CD4-positive, alpha-beta T cell treated with Interleukin-4 for 4 hours (primary cell): ENCODE data around the gene FKBP3.
A peak's percentile ranks its signal among the peaks of the same experiment; 100 is the strongest.
"Not testable (repeated sequence)": the region's sequence is repeated elsewhere in the genome, so short reads cannot be mapped to it uniquely, and the experiment has no call there.

Experiments
- DNase-seq: peaks from one replicate; pipeline ENCODE4 v3.0.0-alpha.2; 2020

Gene FKBP3

GRCh38 chr14:45112896-45113781 is 21.1 kb downstream of the FKBP3 start:
- no peak for DNase-seq

DNA sequence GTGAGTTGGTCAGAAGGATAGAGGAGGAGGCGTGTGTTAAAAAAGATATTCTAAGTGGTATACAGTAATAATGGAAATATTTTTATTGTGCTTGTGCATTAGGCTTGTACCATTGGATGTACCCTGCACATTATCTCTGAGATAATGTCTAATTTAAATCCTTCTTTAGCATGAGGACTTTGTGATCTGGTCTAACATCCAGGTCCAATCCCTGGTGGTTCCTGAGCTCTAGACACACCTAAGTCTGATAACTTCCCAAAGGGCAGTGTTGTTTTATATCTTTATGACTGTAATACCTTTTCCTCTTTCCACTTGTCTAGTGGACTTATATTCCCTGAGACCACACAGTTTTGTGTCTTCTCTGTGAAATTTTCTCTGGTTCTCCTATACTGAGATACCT is 29.7 kb downstream of the FKBP3 start:
- no peak for DNase-seq

DNA sequence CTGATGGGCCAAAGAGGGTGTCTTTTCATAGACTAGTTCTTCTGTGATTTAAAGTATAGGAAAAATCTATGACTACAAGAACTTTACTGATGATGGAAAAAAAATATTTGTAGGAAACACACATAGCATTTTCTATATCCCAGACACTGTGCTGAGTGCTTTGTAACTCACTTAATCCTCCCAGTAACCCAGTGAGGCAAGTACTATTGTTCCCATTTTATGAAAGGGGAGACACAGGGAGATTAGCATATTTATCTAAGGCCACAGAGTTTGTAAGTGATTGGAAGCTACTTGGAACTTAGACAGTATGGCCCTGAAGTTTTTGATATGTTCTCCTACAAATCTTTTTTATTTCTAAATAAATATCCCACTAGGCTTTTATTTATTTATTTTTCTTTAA is 30.5 kb downstream of the FKBP3 start:
- no peak for DNase-seq

GRCh38 chr14:45096218-45096617 is 38.1 kb downstream of the FKBP3 start:
- no peak for DNase-seq

DNA sequence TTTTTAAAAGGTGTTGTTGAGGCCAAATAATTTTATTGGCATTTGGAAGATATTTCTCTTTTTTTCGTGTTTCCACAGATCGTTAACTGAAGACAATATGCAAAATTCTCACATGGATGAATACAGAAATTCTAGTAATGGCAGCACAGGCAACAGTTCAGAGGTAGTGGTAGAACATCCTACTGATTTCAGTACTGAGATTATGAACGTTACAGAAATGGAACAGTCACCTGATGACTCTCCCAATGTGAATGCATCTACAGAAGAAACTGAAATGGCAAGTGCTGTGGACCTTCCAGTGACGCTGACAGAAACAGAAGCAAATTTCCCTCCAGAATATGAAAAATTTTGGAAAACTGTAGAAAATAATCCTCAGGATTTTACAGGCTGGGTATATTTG is 39.1 kb downstream of the FKBP3 start:
- DNase-seq = no peak

GRCh38 chr14:45094275-45094674 is 40.0 kb downstream of the FKBP3 start:
- DNase-seq = no peak

DNA sequence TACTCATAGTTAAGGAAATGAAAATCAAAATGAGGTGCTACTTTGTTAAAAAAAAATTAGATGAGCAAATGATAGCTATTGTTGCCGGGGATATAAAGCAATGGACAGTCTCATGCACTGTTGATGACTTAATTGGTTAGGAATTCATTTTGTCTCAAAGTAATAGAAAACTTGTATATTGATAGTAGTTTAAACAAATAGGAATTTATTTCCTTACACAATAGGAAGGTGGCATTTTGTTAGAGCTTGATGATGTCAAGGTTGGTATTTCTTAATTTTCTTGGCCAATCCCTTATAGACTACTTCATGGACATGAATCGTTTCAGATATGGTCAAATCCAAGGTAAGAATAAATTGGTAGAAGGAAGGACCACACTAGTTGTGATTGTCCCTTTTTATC is 42.6 kb downstream of the FKBP3 start:
- DNase-seq = no peak

DNA sequence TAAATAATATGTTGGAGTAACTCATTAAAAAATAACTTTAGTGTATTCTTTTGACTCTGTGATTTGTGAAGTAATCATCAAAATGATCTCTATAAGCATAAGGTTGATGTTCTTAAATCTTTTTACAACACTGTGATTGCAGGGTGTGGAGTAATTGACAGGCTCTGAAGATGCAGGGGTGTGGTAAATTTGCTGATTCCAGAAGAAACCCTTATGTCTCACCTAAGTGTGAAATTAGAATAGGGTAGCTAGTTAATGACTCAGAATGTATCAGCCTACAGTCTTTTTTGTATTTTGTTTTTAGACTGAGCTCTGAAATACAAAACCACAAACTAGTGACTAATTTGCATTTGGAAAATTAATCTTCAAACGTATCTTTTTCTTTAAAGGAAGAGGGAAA is 44.5 kb downstream of the FKBP3 start:
- DNase-seq = peak; percentile 71

DNA sequence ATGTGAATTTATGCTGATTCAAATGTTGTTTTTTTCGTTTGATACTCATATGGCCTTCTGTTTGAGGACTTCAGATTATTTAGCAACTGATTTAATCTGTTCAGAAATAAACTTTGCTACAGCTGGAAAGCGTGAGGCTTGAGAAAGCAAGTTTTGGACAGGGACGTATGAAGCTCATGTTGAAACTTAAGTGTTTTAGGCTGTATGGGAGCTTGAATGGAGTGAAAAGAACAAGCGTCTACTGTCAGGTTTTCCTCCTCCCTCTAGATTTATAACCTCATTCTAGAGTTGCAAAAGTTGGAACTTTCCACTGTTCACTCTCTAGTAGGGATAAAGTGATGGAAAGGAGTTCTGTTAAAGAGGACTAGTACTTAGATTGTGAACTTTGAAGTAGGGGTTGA is 49.3 kb downstream of the FKBP3 start:
- DNase-seq = no peak

- peak; percentile 94 for DNase-seq
Observed at GRCh38 chr14:45083976-45084722, 50.1 kb downstream of the FKBP3 start, which contains the start of gene PRPF39. PRPF39 (plus strand) TSS chr14:45084116; CDS start chr14:45095240, 11,124 bp downstream.

- no peak for DNase-seq
Observed at GRCh38 chr14:45083617-45083975, 50.7 kb downstream of the FKBP3 start.

DNA sequence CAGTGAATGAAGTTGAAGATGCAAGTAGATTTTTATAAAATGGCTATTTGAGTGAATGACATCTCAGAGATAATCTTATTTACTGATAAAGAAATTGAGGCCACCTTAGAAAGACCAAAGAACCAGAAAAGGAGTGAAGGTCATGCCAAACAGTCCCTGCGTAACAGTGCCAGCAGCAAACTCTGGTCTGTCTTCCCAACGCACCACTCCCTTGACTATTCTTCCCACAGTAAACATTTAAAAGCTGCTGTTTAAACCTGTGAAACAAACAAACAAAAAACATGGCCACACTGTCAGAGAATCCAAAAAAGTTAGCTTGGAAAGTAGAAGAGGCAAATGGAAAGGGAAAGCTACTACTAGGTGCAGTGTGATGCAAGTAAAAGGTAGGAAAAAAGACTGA is 51.9 kb downstream of the FKBP3 start:
- no peak for DNase-seq

DNA sequence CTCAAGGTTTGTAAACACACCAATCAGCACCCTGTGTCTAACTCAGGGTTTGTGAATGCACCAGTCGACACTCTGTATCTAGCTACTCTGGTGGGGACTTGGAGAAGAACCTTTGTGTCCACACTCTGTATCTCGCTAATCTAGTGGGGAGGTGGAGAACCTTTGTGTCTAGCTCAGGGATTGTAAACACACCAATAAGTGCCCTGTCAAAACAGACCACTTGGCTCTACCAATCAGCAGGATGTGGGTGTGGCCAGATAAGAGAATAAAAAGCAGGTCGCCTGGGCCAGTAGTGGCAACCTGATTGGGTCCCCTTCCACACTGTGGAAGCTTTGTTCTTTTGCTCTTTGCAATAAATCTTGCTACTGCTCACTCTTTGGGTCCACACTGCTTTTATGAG is 53.2 kb downstream of the FKBP3 start:
- DNase-seq = not testable (repeated sequence)

DNA sequence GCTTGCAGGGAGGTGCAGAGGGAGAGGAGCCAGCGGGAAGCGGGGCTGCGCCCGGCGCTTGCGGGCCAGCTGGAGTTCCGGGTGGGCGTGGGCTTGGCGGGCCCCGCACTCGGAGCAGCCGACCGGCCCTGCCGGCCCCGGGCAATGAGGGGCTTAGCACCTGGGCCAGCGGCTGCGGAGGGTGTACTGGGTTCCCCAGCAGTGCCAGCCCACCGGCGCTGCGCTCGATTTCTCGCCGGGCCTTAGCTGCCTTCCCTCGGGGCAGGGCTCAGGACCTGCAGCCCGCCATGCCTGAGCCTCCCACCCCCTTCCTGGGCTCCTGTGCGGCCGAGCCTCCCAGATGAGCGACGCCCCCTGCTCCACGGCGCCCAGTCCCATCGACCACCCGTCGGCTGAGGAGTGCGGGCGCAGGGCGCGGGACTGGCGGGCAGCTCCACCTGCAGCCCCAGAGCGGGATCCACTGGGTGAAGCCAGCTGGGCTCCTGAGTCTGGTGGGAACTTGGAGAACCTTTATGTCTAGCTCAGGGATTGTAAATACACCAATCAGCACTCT is 53.8 kb downstream of the FKBP3 start:
- not testable (repeated sequence) for DNase-seq

DNA sequence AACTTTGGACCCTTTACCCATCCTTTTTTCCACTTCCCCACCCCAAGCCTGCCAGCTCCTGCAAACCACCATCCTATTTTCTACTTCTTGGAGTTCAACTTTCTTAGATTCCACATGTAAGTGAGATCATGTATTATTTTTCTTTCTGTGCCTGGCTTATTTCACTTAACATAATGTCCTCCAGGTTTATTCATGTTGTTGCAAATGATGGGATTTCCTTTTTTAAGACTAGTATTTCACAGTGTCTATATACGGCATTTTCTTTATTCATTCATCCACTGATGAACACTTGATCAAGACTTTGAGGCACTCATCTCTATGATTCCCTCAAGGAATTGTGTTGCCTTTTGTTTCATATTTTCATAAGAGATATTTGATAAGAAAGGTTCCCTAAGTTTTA is 56.0 kb downstream of the FKBP3 start:
- no peak for DNase-seq

GRCh38 chr14:45073231-45073879 is 60.9 kb downstream of the FKBP3 start:
- no peak for DNase-seq

DNA sequence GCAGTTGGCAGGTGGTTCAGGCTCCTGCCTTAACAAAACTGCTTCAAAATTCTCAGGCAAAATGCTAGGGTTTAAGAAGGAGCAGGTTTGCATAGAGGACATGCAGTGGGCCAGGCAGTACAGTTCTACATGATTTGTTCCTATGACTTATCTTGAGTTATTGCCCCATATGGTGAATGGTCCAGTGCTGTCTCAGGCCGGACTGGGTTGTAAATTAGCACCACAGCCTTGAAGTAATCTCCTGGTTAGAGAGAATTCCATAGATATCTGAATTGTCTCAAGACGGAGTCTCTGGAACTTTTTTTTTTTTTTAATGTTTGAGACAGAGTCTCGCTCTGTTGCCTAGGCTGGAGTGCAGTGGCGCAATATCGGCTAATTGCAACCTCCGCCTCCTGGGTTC is 62.2 kb downstream of the FKBP3 start:
- DNase-seq = no peak

DNA sequence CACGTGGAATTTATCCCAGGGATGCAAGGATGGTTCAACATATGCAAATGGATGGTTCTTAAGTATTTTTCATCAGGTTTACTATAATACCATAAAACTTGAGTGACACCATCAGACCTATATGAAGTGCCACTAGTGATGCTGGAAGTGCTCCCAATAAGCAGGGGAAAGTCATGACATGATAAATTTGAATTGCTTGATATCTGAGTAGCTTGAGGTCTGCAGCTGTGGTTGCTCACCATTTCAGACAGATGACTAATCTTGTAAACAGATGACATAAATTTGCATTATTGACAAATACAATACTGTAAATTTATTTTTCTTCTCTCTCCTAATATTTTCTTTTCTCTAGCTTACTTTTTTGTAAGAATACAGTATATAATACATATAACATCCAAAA is 64.1 kb downstream of the FKBP3 start:
- no peak for DNase-seq

DNA sequence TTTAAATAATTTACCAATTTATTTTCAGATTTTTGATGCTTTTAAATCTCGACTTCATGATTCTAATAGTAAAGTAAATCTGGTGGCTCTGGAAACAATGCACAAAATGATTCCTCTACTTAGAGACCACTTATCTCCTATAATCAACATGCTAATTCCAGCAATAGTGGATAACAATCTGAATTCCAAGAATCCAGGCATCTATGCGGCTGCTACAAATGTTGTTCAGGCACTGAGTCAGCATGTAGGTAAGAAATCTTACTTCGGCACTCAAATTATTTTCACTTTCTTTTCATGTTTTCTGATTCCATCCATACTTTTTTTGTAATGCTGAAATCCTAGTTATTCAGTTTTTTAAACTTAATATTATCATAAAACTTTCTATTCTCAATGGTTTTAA is 65.9 kb downstream of the FKBP3 start:
- DNase-seq = no peak

GRCh38 chr14:45066667-45067066 is 67.6 kb downstream of the FKBP3 start:
- no peak for DNase-seq

DNA sequence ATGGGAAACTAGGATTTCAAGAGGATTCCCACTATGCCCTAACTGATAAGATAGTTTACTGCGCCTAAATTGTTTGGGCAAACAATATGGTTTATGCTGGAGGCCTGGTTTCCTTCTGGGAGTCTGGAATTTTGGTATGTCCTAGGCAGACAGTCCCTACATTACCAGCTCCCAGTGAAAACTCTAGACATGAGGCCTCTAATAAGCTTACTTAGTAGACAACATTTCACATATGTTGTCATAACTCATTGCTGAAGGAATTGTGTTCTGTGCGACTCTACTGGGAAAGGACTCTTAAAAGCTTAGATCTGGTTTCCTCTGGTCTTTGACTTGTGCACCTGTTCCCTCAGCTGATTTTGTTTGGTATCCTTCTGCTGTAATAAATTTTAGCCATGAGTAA is 68.3 kb downstream of the FKBP3 start:
- no peak for DNase-seq
